ENCODE measurements around the gene USP17L19.
"Not testable (repeated sequence)": the region's sequence is repeated elsewhere in the genome, so short reads cannot be mapped to it uniquely, and the experiment has no call there.

Gene USP17L19

DNA sequence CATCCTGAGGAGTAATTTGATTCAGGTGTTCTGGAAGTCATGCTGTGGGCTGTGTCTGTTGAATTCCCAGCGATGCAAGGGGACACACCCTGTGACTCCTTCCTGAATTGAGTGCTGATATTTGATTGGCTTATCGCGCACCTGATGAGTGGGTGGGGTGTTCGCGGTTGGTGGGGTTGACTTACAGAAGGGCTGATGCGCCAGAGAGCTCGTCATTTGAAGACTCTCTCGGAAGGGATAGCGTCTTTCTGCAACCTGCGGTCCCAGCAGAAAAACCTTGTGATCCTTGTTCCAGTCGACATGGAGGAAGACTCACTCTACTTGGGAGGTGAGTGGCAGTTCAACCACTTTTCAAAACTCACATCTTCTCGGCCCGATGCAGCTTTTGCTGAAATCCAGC lies at the start of gene USP17L19:
Gene USP17L19, plus strand, starts transcription at position 301 of the 400 bp plus-strand sequence. Its CDS starts 0 bp downstream, at position 301.
- not testable (repeated sequence) for DNase-seq (ENCODE audit: low spot score)

DNA sequence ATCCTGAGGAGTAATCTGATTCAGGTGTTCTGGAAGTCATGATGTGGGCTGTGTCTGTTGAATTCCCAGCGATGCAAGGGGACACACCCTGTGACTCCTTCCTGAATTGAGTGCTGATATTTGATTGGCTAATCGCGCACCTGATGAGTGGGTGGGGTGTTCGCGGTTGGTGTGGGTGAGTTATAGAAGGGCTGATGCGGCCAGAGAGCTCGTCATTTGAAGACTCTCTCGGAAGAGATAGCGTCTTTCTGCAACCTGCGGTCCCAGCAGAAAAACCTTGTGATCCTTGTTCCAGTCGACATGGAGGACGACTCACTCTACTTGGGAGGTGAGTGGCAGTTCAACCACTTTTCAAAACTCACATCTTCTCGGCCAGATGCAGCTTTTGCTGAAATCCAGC lies 42.8 kb upstream of the USP17L19 start, which contains the start of gene USP17L10:
Gene USP17L10, plus strand, starts transcription at position 301 of the 400 bp plus-strand sequence. Its CDS starts 0 bp downstream, at position 301.
- DNase-seq (ENCODE audit: low spot score) = not testable (repeated sequence)

DNA sequence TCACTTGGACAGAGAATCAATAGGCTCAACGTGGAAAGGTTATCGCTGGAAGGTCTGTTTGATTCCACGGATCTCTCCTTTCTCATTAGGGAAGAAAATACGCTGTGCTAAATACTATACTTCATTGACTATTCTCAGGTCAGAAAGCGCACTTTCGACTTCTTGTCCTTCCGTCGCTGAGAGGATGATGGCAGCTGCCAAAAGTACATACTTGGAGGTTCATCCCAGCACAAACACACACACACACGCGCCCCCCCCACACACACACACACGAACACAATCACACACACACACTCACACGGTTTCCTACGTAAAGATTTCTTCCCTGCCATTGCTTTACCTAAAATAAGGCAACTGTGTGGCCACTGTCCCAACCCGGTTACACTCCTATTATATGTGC lies 38.5 kb upstream of the USP17L19 start:
- DNase-seq (ENCODE audit: low spot score) = not testable (repeated sequence)

DNA sequence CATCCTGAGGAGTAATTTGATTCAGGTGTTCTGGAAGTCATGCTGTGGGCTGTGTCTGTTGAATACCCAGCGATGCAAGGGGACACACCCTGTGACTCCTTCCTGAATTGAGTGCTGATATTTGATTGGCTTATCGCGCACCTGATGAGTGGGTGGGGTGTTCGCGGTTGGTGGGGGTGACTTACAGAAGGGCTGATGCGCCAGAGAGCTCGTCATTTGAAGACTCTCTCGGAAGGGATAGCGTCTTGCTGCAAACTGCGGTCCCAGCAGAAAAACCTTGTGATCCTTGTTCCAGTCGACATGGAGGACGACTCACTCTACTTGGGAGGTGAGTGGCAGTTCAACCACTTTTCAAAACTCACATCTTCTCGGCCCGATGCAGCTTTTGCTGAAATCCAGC lies 38.1 kb upstream of the USP17L19 start, which contains the start of gene USP17L11:
Gene USP17L11, plus strand, starts transcription at position 301 of the 400 bp plus-strand sequence. Its CDS starts 0 bp downstream, at position 301.
- DNase-seq (ENCODE audit: low spot score) = not testable (repeated sequence)

GRCh38 chr4:9219852-9220251 lies 33.3 kb upstream of the USP17L19 start, which contains the start of gene USP17L12:
Gene USP17L12, plus strand, starts transcription at chr4:9220152. Its CDS starts 0 bp downstream, at chr4:9220152.
- not testable (repeated sequence) for DNase-seq (ENCODE audit: low spot score)

- DNase-seq (ENCODE audit: low spot score) = not testable (repeated sequence)
These were observed 28.6 kb upstream of the USP17L19 start, which contains the start of gene USP17L13 for GRCh38 chr4:9224596-9224995. Gene USP17L13, plus strand, starts transcription at chr4:9224896. Its CDS starts 0 bp downstream, at chr4:9224896.

GRCh38 chr4:9230249-9230648 lies 22.9 kb upstream of the USP17L19 start:
- not testable (repeated sequence) for DNase-seq (ENCODE audit: low spot score)

DNA sequence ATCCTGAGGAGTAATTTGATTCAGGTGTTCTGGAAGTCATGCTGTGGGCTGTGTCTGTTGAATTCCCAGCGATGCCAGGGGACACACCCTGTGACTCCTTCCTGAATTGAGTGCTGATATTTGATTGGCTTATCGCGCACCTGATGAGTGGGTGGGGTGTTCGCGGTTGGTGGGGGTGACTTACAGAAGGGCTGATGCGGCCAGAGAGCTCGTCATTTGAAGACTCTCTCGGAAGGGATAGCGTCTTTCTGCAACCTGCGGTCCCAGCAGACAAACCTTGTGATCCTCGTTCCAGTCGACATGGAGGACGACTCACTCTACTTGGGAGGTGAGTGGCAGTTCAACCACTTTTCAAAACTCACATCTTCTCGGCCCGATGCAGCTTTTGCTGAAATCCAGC lies 19.1 kb upstream of the USP17L19 start, which contains the start of gene USP17L15:
Gene USP17L15, plus strand, starts transcription at position 301 of the 400 bp plus-strand sequence. Its CDS starts 0 bp downstream, at position 301.
- not testable (repeated sequence) for DNase-seq (ENCODE audit: low spot score)

DNA sequence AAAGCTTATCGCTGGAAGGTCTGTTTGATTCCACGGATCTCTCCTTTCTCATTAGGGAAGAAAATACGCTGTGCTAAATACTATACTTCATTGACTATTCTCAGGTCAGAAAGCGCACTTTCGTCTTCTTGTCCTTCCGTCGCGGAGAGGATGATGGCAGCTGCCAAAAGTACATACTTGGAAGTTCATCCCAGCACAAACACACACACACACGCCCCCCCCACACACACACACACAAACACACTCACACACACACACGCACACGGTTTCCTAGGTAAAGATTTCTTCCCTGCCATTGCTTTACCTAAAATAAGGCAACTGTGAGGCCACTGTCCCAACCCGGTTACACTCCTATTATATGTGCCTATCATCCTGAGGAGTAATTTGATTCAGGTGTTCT lies 14.7 kb upstream of the USP17L19 start:
- not testable (repeated sequence) for DNase-seq (ENCODE audit: low spot score)

DNA sequence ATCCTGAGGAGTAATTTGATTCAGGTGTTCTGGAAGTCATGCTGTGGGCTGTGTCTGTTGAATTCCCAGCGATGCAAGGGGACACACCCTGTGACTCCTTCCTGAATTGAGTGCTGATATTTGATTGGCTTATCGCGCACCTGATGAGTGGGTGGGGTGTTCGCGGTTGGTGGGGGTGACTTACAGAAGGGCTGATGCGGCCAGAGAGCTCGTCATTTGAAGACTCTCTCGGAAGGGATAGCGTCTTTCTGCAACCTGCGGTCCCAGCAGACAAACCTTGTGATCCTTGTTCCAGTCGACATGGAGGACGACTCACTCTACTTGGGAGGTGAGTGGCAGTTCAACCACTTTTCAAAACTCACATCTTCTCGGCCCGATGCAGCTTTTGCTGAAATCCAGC lies 9.6 kb upstream of the USP17L19 start, which contains the start of gene USP17L17:
Gene USP17L17, plus strand, starts transcription at position 301 of the 400 bp plus-strand sequence. Its CDS starts 0 bp downstream, at position 301.
- DNase-seq (ENCODE audit: low spot score) = not testable (repeated sequence)

GRCh38 chr4:9247953-9248680 lies 5.1 kb upstream of the USP17L19 start, which contains the start of gene USP17L18:
Gene USP17L18, plus strand, starts transcription at chr4:9248630. Its CDS starts 0 bp downstream, at chr4:9248630.
- peak; percentile 0 for DNase-seq (ENCODE audit: low spot score)

GRCh38 chr4:9257824-9258223 lies 4.6 kb downstream of the USP17L19 start, which contains the start of gene USP17L20:
Gene USP17L20, plus strand, starts transcription at chr4:9258124. Its CDS starts 0 bp downstream, at chr4:9258124.
- DNase-seq (ENCODE audit: low spot score) = not testable (repeated sequence)

GRCh38 chr4:9262572-9262971 lies 9.4 kb downstream of the USP17L19 start, which contains the start of gene USP17L21:
Gene USP17L21, plus strand, starts transcription at chr4:9262872. Its CDS starts 0 bp downstream, at chr4:9262872.
- not testable (repeated sequence) for DNase-seq (ENCODE audit: low spot score)

GRCh38 chr4:9267319-9267718 lies 14.1 kb downstream of the USP17L19 start, which contains the start of gene USP17L22:
Gene USP17L22, plus strand, starts transcription at chr4:9267619. Its CDS starts 0 bp downstream, at chr4:9267619.
- not testable (repeated sequence) for DNase-seq (ENCODE audit: low spot score)

DNA sequence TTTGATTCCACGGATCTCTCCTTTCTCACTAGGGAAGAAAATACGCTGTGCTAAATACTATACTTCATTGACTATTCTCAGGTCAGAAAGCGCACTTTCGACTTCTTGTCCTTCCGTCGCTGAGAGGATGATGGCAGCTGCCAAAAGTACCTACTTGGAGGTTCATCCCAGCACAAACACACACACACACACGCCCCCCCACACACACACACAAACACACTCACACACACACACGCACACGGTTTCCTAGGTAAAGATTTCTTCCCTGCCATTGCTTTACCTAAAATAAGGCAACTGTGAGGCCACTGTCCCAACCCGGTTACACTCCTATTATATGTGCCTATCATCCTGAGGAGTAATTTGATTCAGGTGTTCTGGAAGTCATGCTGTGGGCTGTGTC lies 18.5 kb downstream of the USP17L19 start:
- DNase-seq (ENCODE audit: low spot score) = not testable (repeated sequence)

All from cerebellar cortex (tissue), 1 donor.